ENCODE measurements around the gene UGT1A8. TPM values are rescaled to one million over a fixed set of nuclear protein-coding genes. Genes with fewer than 3 reads are reported as not detected.
"Not testable (repeated sequence)": the region's sequence is repeated elsewhere in the genome, so short reads cannot be mapped to it uniquely, and the experiment has no call there.

The UGT1A8 gene
- total RNA-seq, 1 donor from 2014 or later, result under 0.01 TPM

DNA sequence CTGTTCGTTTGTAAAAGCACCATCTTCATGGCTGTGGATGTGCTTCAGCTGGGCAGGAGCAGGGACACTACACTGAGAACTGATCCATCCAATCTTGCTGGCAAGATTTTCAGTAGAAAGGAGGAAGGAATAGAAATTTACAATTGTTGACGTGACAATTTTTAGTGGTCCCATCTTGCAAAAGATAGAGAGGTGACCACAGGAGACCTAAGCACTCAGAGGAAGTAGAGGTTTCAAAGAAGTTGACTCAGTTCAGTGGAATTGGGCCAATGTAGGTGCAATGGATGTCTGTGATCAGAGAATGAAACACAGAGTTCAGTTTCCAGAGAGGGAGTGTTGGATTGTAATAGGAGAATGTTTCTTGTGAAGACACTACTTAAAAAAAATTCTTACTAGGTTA, 96.7 kb downstream of the UGT1A8 start:
- no peak for FAIRE-seq
- TF ChIP-seq, protein P1, sequence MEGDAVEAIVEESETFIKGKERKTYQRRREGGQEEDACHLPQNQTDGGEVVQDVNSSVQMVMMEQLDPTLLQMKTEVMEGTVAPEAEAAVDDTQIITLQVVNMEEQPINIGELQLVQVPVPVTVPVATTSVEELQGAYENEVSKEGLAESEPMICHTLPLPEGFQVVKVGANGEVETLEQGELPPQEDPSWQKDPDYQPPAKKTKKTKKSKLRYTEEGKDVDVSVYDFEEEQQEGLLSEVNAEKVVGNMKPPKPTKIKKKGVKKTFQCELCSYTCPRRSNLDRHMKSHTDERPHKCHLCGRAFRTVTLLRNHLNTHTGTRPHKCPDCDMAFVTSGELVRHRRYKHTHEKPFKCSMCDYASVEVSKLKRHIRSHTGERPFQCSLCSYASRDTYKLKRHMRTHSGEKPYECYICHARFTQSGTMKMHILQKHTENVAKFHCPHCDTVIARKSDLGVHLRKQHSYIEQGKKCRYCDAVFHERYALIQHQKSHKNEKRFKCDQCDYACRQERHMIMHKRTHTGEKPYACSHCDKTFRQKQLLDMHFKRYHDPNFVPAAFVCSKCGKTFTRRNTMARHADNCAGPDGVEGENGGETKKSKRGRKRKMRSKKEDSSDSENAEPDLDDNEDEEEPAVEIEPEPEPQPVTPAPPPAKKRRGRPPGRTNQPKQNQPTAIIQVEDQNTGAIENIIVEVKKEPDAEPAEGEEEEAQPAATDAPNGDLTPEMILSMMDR (IDR thresholded peaks at IDR 0.05; ENCODE audit: insufficient read depth, low read length, severe bottlenecking), result no peak
- no peak for DNase-seq (ENCODE audit: low read depth)
- H3K36me3 ChIP-seq (ENCODE audit: control insufficient read depth, insufficient read depth, low read length), result peaks cover 8% of the 10 kb centered on the region
- H3K4me3 ChIP-seq (ENCODE audit: low read depth, low read length), result no peak overlapping the region
- H3K27me3 ChIP-seq (ENCODE audit: control insufficient read depth, insufficient read depth, low read length), result no peaks in the 10 kb centered on the region

DNA sequence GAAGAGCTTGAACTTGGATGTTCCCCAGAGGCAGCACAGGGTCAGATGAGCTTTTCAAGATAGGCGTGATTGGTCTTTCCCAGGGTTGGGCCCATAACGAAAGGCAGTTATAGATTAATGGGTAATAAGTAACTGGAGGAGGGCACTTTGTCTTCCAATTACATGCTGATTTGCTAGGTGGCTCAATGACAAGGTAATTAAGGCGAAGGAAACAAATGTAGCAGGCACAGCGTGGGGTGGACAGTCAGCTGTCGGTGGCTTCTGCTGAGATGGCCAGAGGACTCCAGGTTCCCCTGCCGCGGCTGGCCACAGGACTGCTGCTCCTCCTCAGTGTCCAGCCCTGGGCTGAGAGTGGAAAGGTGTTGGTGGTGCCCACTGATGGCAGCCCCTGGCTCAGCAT, 101.1 kb downstream of the UGT1A8 start, which contains the start of gene UGT1A4:
TSS of gene UGT1A4 (plus strand) at position 185 of the 400 bp plus-strand sequence. CDS start at position 270, 85 bp downstream.
- no peaks in the 10 kb centered on the region for H3K27me3 ChIP-seq (ENCODE audit: control insufficient read depth, insufficient read depth, low read length)
- TF ChIP-seq, protein P1 (IDR thresholded peaks at IDR 0.05; ENCODE audit: insufficient read depth, low read length, severe bottlenecking), result no peak
- H3K36me3 ChIP-seq (ENCODE audit: control insufficient read depth, insufficient read depth, low read length), result peaks cover 7% of the 10 kb centered on the region
- DNase-seq (ENCODE audit: low read depth) (no peak), FAIRE-seq (peak; percentile 94)
- H3K4me3 ChIP-seq (ENCODE audit: low read depth, low read length), result no peak within 1 kb of the TSS

DNA sequence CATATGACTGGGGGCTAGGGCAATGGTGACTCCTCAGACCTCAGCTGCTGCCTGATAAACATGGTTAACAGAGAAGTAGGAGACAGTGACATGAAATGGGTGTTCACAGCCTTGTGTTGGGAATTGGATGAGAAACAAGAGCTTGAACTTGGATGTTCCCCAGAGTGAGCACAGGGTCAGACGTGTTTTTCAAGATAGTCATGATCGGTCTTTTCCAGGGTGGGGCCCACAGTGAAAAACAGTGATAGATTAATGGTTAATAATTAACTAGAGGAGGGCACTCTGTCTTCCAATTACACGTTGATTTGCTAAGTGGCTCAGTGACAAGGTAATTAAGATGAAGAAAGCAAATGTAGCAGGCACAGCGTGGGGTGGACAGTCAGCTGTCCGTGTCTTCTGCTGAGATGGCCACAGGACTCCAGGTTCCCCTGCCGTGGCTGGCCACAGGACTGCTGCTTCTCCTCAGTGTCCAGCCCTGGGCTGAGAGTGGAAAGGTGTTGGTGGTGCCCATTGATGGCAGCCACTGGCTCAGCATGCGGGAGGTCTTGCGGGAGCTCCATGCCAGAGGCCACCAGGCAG, 111.4 kb downstream of the UGT1A8 start, which contains the start of gene UGT1A3:
TSS of gene UGT1A3 (plus strand) at position 320 of the 579 bp plus-strand sequence. CDS start at position 405, 85 bp downstream.
- FAIRE-seq, result peak; percentile 82
- Histone ChIP-seq H3K4me3 (ENCODE audit: low read depth, low read length) (no peak within 1 kb of the TSS), H3K27me3 (ENCODE audit: control insufficient read depth, insufficient read depth, low read length) (no peaks in the 10 kb centered on the region), H3K36me3 (ENCODE audit: control insufficient read depth, insufficient read depth, low read length) (peaks cover 6% of the 10 kb centered on the region)
- DNase-seq (ENCODE audit: low read depth), result no peak
- TF ChIP-seq, protein P1 (IDR thresholded peaks at IDR 0.05; ENCODE audit: insufficient read depth, low read length, severe bottlenecking), result no peak

DNA sequence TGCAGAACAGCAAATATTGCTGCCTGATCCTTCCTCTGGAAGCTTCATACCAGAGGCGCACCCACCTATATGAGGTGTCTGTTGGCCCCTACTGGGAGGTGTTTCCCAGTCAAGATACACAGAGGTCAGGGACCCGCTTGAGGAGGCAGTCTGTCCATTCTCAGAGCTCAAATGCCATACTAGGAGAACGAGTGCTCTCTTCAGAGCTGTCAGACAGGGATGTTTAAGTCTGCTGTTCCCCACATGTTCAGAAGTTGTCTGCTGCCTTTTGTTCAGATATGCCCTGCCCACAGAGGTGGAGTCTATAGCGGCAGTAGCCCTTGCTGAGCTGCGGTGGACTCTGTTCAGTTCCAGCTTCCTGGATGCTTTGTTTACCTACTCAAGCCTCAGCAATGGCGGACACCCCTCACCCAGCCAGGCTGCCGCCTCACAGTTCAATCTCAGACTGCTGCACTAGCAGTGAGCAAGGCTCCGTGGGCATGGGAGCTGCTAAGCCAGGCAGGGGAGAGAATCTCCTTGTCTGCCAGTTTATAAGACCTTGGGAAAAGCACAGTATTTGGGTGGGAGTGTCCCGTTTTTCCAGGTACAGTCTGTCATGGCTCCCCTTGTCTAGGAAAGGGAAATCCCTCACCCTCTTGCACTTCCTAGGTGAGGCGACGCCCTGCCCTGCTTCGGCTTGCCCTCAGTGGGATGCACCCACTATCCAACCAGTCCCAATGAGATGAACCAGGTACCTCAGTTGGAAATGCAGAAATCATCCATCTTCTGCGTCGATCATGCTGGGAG, 119.6 kb downstream of the UGT1A8 start:
- not testable (repeated sequence) for H3K4me3 ChIP-seq (ENCODE audit: low read depth, low read length); DNase-seq (ENCODE audit: low read depth); H3K27me3 ChIP-seq (ENCODE audit: control insufficient read depth, insufficient read depth, low read length); FAIRE-seq; H3K36me3 ChIP-seq (ENCODE audit: control insufficient read depth, insufficient read depth, low read length)

DNA sequence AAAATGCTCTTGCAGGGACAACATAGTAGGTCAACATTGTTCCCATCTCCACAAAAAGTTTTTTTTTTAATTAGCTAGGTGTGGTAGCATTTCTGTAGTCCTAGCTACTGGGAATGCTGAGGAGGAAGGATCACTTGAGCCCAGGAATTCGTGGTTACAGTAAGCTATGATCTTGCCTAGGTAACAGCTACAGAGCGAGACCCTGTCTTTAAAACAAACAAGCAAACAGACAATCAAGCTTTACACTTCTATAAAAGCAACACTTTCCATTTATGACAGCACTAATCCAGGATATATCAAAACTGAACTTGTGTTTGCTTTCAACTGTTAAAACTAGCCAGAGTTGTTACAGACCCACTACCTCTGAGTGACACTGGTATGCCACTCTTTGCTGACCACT, 123.4 kb downstream of the UGT1A8 start:
- no peaks in the 10 kb centered on the region for H3K27me3 ChIP-seq (ENCODE audit: control insufficient read depth, insufficient read depth, low read length)
- peaks cover 6% of the 10 kb centered on the region for H3K36me3 ChIP-seq (ENCODE audit: control insufficient read depth, insufficient read depth, low read length)
- no peak for DNase-seq (ENCODE audit: low read depth)
- no peak for FAIRE-seq
- H3K4me3 ChIP-seq (ENCODE audit: low read depth, low read length), result no peak overlapping the region
- TF ChIP-seq, protein P1 (IDR thresholded peaks at IDR 0.05; ENCODE audit: insufficient read depth, low read length, severe bottlenecking), result no peak

DNA sequence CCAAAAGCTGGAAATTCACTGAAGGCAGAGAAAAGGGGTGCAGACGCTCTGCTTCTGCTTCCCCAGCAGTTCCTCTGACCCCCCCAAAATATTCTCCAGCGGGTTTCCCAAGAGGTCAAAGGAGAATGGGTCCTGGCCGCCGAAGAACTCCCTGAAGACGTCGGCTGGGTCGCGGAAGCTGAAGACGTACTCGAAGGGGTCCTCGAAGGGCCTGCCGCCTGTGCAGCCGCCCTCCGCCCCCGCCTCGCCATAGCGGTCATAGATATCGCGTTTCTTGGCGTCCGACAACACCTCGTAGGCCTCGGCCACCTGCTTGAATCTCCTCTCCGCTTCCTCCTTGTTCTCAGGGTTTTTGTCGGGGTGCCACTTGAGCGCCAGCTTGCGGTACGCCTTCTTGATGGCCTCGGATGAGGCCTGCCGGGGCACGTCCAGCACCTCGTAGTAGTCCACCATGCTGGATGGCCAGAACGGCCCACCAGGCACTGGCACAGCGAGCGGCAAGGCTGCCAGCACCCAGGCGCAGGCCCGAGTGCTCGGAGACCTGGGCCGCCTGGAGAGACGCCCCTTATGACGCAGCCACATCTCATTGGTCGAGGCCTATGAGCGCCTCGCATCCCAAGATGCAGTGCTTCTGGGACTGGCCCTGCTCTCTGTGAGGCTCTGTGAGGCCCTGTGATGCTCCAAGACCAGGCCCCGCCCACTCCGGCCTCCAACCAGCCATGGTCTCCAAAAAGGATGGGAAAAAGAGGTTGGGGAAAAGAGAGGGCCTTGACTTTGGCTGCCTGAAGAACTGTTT, 126.2 kb downstream of the UGT1A8 start:
- FAIRE-seq, result no peak
- H3K36me3 ChIP-seq (ENCODE audit: control insufficient read depth, insufficient read depth, low read length), result peaks cover 1% of the 10 kb centered on the region
- TF ChIP-seq, protein P1 (IDR thresholded peaks at IDR 0.05; ENCODE audit: insufficient read depth, low read length, severe bottlenecking), result no peak

More for the DNA sequence above, 126.2 kb downstream of the UGT1A8 start:
- no peak for DNase-seq (ENCODE audit: low read depth)
- H3K4me3 ChIP-seq (ENCODE audit: low read depth, low read length), result no peak overlapping the region
- no peaks in the 10 kb centered on the region for H3K27me3 ChIP-seq (ENCODE audit: control insufficient read depth, insufficient read depth, low read length)
